ENCODE data around the gene OR13D1.
A peak's percentile ranks its signal among the peaks of the same experiment; 100 is the strongest.

The OR13D1 gene

DNA sequence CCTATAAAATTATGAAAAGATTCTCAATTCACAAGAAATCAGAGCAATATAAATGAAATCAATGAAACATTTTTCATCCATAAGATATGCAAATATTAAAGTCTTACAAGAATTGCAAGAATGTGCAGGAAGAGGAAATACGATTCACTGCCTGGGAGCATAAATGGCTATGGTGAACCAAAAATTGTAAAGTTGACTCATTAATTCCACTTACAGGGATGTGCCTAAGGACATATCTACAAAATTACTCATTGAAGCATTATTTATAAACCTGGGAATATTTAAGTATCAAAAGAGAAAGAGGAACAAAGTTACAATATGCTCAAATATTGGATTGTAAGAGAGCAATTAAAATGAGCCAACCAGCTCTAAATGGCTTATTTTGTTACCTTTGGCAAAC, 46.3 kb downstream of the OR13D1 start:
- TF ChIP-seq, protein P1, sequence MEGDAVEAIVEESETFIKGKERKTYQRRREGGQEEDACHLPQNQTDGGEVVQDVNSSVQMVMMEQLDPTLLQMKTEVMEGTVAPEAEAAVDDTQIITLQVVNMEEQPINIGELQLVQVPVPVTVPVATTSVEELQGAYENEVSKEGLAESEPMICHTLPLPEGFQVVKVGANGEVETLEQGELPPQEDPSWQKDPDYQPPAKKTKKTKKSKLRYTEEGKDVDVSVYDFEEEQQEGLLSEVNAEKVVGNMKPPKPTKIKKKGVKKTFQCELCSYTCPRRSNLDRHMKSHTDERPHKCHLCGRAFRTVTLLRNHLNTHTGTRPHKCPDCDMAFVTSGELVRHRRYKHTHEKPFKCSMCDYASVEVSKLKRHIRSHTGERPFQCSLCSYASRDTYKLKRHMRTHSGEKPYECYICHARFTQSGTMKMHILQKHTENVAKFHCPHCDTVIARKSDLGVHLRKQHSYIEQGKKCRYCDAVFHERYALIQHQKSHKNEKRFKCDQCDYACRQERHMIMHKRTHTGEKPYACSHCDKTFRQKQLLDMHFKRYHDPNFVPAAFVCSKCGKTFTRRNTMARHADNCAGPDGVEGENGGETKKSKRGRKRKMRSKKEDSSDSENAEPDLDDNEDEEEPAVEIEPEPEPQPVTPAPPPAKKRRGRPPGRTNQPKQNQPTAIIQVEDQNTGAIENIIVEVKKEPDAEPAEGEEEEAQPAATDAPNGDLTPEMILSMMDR (IDR thresholded peaks at IDR 0.05; ENCODE audit: poor library complexity, severe bottlenecking) = no peak
- no peaks in the 10 kb centered on the region for H3K36me3 ChIP-seq (ENCODE audit: low read depth)
- ATAC-seq (ENCODE audit: low read depth) (peak; percentile 87), DNase-seq (ENCODE audit: low spot score) (no peak)
- H3K4me3 ChIP-seq (ENCODE audit: severe bottlenecking) = no peak overlapping the region
- H3K27ac ChIP-seq (ENCODE audit: poor library complexity, severe bottlenecking) = peak overlapping the region; percentile 52
- peaks cover 9% of the 10 kb centered on the region for H3K4me1 ChIP-seq (ENCODE audit: insufficient read depth, poor library complexity, severe bottlenecking)
- no peaks in the 10 kb centered on the region for H3K9me3 ChIP-seq (ENCODE audit: severe bottlenecking)
- H3K27me3 ChIP-seq (ENCODE audit: insufficient read depth, poor library complexity, severe bottlenecking) = no peaks in the 10 kb centered on the region

DNA sequence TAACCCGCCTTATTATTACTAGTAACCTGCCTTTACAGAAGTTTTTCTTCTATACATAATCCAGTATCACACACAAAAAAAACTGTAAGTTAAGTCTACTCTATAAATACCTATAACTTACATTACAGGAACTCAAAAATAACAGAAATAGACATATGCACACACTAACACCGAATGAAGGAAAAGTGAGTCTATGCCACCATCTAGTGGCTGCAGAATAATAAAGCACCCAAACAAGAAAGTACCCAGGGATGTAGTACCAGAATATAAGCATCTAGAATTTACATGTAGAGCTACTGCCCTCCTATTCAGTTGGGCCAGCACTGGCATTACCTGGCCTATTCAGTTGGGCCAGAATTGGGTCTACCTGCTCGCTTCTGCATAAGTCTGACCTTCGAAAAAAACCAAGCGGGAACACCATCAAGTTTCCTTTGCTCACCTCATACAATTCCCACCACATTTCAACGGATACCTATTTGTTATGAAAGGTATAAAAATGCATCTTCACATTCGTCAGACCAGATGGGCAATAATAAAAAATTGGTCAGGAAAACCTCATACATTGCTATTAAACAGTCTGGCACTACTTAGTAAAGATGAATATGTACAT, 49.2 kb downstream of the OR13D1 start:
- TF ChIP-seq, protein P1 (IDR thresholded peaks at IDR 0.05; ENCODE audit: poor library complexity, severe bottlenecking) = peak; percentile 84
- Histone ChIP-seq H3K9me3 (ENCODE audit: severe bottlenecking) (no peaks in the 10 kb centered on the region), H3K36me3 (ENCODE audit: low read depth) (no peaks in the 10 kb centered on the region), H3K27ac (ENCODE audit: poor library complexity, severe bottlenecking) (no peak overlapping the region), H3K4me1 (ENCODE audit: insufficient read depth, poor library complexity, severe bottlenecking) (peaks cover 9% of the 10 kb centered on the region), H3K4me3 (ENCODE audit: severe bottlenecking) (no peak overlapping the region), H3K27me3 (ENCODE audit: insufficient read depth, poor library complexity, severe bottlenecking) (no peaks in the 10 kb centered on the region)
- ATAC-seq (ENCODE audit: low read depth) (peak; percentile 49; the same call in 2 of the 3 replicates), DNase-seq (ENCODE audit: low spot score) (no peak)

Measured in RWPE2 (cell line).